Gastrocnemius medialis (tissue), 4 donors: ENCODE results near the gene GRIN2A.

Source experiments
- POLR2A ChIP-seq, 2 donors: fragments of 450-650 bp; IDR thresholded peaks; one replicate each; pipeline ENCODE4 v1.6.1; 2017; ENCODE audit warnings: antibody characterized with exemption in 2 of 2, mild to moderate bottlenecking in 2 of 2, moderate library complexity in 2 of 2
- TF ChIP-seq, protein P1 (sequence below), 5 experiments: fragments of 450-650 bp in 3 of 5; fragments of 200-600 bp in 2 of 5; sonication (generic) in 2 of 5; IDR thresholded peaks in 4 of 5; conservative IDR thresholded peaks in 1 of 5; 1 replicate in 4 of 5; 2 replicates in 1 of 5; pipeline ENCODE4 v1.5.1; 2016 to 2019; ENCODE audit warnings: antibody characterized with exemption in 5 of 5, mild to moderate bottlenecking in 3 of 5, moderate library complexity in 3 of 5

DNA sequence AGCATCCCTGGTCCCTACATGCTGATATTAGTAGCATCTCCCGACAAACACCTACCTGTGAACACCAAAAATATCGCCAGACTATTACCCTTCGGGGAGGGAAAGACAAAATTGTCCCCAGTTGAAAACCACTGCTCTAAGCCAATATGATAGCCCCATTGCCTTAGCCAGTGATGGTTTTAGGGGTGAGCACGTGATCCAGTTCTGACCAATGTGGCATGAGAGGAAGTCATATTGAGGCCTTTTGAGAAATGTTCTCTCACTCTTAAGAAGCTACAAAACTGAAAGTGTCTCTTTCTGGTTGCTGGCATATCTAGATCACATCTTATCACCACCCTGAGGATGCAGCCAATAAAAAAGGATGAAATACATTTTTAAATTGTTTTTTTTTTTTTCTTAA, 136.3 kb downstream of the GRIN2A start:
- TF ChIP-seq POLR2A (IDR thresholded peaks at IDR 0.05) = no peak
- TF ChIP-seq, protein P1, sequence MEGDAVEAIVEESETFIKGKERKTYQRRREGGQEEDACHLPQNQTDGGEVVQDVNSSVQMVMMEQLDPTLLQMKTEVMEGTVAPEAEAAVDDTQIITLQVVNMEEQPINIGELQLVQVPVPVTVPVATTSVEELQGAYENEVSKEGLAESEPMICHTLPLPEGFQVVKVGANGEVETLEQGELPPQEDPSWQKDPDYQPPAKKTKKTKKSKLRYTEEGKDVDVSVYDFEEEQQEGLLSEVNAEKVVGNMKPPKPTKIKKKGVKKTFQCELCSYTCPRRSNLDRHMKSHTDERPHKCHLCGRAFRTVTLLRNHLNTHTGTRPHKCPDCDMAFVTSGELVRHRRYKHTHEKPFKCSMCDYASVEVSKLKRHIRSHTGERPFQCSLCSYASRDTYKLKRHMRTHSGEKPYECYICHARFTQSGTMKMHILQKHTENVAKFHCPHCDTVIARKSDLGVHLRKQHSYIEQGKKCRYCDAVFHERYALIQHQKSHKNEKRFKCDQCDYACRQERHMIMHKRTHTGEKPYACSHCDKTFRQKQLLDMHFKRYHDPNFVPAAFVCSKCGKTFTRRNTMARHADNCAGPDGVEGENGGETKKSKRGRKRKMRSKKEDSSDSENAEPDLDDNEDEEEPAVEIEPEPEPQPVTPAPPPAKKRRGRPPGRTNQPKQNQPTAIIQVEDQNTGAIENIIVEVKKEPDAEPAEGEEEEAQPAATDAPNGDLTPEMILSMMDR (IDR thresholded peaks at IDR 0.05 in 4 of 5, conservative IDR thresholded peaks at IDR 0.05 in 1 of 5) = no peak
